ENCODE measurements around the gene RPL13. TPM values are rescaled to one million over a fixed set of nuclear protein-coding genes. Genes with fewer than 3 reads are reported as not detected.

Gene RPL13
- total RNA-seq, 1 experiment from 2014 or later = 2,846 TPM

DNA sequence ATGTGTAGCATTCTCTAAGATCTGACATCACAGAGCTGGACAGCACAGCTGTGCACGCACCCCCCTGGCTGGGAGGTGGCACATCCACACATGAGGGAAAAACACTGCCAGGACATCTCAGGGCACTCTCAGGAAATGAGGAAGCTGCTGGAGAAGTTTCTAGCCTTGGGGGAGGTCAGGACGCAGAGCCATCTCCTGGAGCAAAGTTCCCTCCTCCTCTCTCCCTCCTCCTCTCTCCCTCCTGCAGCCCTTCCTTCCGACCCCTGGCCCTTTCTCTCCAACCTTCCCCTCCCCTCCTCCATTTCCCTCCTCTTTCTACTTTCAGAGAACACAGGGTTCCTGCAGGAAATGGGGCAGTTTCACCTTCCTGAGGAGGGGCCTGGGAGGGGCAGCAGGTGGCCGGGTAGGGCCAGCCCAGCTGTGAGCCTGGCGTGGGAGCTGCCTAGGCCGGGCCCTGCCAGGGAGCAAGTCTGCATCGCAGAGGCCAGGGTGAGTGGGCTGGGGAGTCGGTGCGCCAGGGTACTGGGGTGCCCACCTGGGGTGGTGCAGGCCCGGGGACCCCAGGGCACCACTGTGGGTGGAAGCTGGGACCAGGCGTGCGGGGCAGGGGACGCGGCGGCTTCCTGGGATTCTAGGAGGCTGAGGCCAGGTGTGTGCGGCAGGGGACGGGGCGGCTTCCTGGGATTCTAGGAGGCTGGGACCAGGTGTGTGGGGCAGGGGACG, 52.9 kb downstream of the RPL13 start, which contains the start of gene DPEP1:
Gene DPEP1 (plus strand): TSS at position 412 of the 723 bp plus-strand sequence. CDS start 16,769 bp downstream, outside the sequence.
- H3K27me3 ChIP-seq (replicated peaks; ENCODE audit: control insufficient read depth, insufficient read depth, low read length) = no peaks in the 10 kb centered on the region
- no peak for DNase-seq
- no TSS peak for BruUV-seq (replicated peaks)
- Mint-ChIP-seq H3K27ac (ENCODE audit: unreplicated experiment) (no peak within 1 kb of the TSS), H3K36me3 (ENCODE audit: insufficient read depth, unreplicated experiment) (no peaks in the 10 kb centered on the region), H3K4me3 (ENCODE audit: unreplicated experiment) (no peak within 1 kb of the TSS), H3K9me3 (ENCODE audit: unreplicated experiment) (no peaks in the 10 kb centered on the region), H3K4me1 (ENCODE audit: low read depth, unreplicated experiment) (peaks cover 33% of the 10 kb centered on the region), H3K27me3 (ENCODE audit: insufficient read depth, unreplicated experiment) (no peaks in the 10 kb centered on the region)
- no peaks in the 10 kb centered on the region; the same call in 1 of the 2 replicates for H3K9me3 ChIP-seq
- POLR2A ChIA-PET = no interaction called here
- peaks cover 38% of the 10 kb centered on the region for H3K4me1 ChIP-seq
- TF ChIP-seq, protein P1, sequence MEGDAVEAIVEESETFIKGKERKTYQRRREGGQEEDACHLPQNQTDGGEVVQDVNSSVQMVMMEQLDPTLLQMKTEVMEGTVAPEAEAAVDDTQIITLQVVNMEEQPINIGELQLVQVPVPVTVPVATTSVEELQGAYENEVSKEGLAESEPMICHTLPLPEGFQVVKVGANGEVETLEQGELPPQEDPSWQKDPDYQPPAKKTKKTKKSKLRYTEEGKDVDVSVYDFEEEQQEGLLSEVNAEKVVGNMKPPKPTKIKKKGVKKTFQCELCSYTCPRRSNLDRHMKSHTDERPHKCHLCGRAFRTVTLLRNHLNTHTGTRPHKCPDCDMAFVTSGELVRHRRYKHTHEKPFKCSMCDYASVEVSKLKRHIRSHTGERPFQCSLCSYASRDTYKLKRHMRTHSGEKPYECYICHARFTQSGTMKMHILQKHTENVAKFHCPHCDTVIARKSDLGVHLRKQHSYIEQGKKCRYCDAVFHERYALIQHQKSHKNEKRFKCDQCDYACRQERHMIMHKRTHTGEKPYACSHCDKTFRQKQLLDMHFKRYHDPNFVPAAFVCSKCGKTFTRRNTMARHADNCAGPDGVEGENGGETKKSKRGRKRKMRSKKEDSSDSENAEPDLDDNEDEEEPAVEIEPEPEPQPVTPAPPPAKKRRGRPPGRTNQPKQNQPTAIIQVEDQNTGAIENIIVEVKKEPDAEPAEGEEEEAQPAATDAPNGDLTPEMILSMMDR (IDR thresholded peaks at IDR 0.05; ENCODE audit: insufficient read depth in 1 of 2, low read depth in 1 of 2, low read length in 1 of 2, severe bottlenecking in 1 of 2, unreplicated experiment in 1 of 2) = no peak
- CTCF ChIA-PET = no interaction called here
- no peak within 1 kb of the TSS for H3K4me3 ChIP-seq (ENCODE audit: low read depth, low read length)
- intact Hi-C loops (cut with micrococcal nuclease; ENCODE audit: unreplicated experiment) = no loop called here
- H3K36me3 ChIP-seq (ENCODE audit: control insufficient read depth, insufficient read depth, low read length) = no peaks in the 10 kb centered on the region

DNA sequence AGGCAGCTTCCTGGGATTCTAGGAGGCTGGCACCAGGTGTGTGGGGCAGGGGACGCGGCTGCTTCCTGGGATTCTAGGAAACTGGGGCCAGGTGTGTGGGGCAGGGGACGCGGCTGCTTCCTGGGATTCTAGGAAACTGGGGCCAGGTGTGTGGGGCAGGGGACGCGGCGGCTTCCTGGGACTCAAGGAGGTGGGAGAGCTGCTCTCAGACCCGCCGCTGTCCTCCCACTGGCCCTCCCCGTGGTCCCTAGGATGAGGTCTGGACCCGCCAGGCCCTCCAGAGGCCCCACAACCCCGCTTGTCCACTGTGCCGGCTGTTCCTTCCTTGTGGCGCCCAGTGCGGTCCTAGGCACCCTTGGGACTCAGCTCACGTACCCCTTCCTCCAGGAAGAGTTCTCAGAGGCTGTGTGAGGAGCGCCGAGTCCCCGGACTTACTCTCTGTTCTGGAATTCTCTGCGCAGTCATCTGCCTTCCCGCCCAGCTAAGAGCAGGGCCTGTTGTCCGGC, 53.5 kb downstream of the RPL13 start:
- H3K9me3 Mint-ChIP-seq (ENCODE audit: unreplicated experiment) = no peaks in the 10 kb centered on the region
- TF ChIP-seq, protein P1 (IDR thresholded peaks at IDR 0.05; ENCODE audit: insufficient read depth in 1 of 2, low read depth in 1 of 2, low read length in 1 of 2, severe bottlenecking in 1 of 2, unreplicated experiment in 1 of 2) = no peak
- intact Hi-C loops (cut with micrococcal nuclease; ENCODE audit: unreplicated experiment) = no loop called here
- ChIA-PET POLR2A (no interaction called here), CTCF (interaction anchor here (1.5 to 1.6 kb wide), 2 partner anchors 14 to 28 kb away, joined by 5 read pairs; no protein-coding TSS in a partner anchor)
- H3K9me3 ChIP-seq = no peaks in the 10 kb centered on the region; the same call in 1 of the 2 replicates
- no peaks in the 10 kb centered on the region for H3K27me3 ChIP-seq (replicated peaks; ENCODE audit: control insufficient read depth, insufficient read depth, low read length)
- BruUV-seq (replicated peaks) = no TSS peak
- no peaks in the 10 kb centered on the region for H3K36me3 ChIP-seq (ENCODE audit: control insufficient read depth, insufficient read depth, low read length)
- H3K4me1 Mint-ChIP-seq (ENCODE audit: low read depth, unreplicated experiment) = peaks cover 33% of the 10 kb centered on the region
- peaks cover 32% of the 10 kb centered on the region for H3K4me1 ChIP-seq
- no peaks in the 10 kb centered on the region for H3K27me3 Mint-ChIP-seq (ENCODE audit: insufficient read depth, unreplicated experiment)
- H3K27ac Mint-ChIP-seq (ENCODE audit: unreplicated experiment) = no peak overlapping the region
- H3K4me3 Mint-ChIP-seq (ENCODE audit: unreplicated experiment) = no peak overlapping the region
- DNase-seq = no peak
- no peak overlapping the region for H3K4me3 ChIP-seq (ENCODE audit: low read depth, low read length)
- no peaks in the 10 kb centered on the region for H3K36me3 Mint-ChIP-seq (ENCODE audit: insufficient read depth, unreplicated experiment)

Other genes starting within 250 kb of the RPL13 start
- gene ANKRD11, start 70.1 kb upstream of the RPL13 start, total RNA-seq (2022) = 297 TPM in 2 replicates
- 159 and 178 TPM in 2 replicates for gene SPG7, start 52.3 kb upstream of the RPL13 start, total RNA-seq (2022)
- gene CPNE7, start 15.1 kb downstream of the RPL13 start, total RNA-seq (2022) = 40.4 and 50.0 TPM in 2 replicates
- gene DPEP1, start 53.0 kb downstream of the RPL13 start, total RNA-seq (2022) = 7.8 and 8.1 TPM in 2 replicates
- 150 and 159 TPM in 2 replicates for gene CHMP1A, start 97.0 kb downstream of the RPL13 start, total RNA-seq (2022)
- gene SPATA33, start 97.2 kb downstream of the RPL13 start, total RNA-seq (2022) = 19.7 and 29.1 TPM in 2 replicates
- gene CDK10, start 126.0 kb downstream of the RPL13 start, total RNA-seq (2022) = 135 and 140 TPM in 2 replicates
- 16.4 and 18.5 TPM in 2 replicates for gene SPATA2L, start 141.0 kb downstream of the RPL13 start, total RNA-seq (2022)
- 6.1 and 6.3 TPM in 2 replicates for gene VPS9D1, start 160.2 kb downstream of the RPL13 start, total RNA-seq (2022)
- 28.1 and 35.4 TPM in 2 replicates for gene ZNF276, start 160.9 kb downstream of the RPL13 start, total RNA-seq (2022)